MM.1S (cell line): Measurements from ENCODE around the gene PRKAR2B.

Experiments used
- EZH2 ChIP-seq: fragments of 300-600 bp; sonication (generic); optimal IDR thresholded peaks from 2 replicates; pipeline ENCODE3; 2017; ENCODE audit warnings: low read depth, mild to moderate bottlenecking, antibody characterized with exemption, low read length, mixed read lengths
- EZH2phosphoT487 ChIP-seq: fragments of 300-600 bp; sonication (generic); IDR thresholded peaks from 2 replicates; pipeline ENCODE4 v1.6.1; 2018; ENCODE audit warnings: antibody characterized with exemption, low read length
- TF ChIP-seq, protein P1 (sequence below): fragments of 300-600 bp; sonication (generic); IDR thresholded peaks from 2 replicates; pipeline ENCODE4 v1.5.1; 2016; ENCODE audit warnings: antibody characterized with exemption, low read length, mixed read lengths

DNA sequence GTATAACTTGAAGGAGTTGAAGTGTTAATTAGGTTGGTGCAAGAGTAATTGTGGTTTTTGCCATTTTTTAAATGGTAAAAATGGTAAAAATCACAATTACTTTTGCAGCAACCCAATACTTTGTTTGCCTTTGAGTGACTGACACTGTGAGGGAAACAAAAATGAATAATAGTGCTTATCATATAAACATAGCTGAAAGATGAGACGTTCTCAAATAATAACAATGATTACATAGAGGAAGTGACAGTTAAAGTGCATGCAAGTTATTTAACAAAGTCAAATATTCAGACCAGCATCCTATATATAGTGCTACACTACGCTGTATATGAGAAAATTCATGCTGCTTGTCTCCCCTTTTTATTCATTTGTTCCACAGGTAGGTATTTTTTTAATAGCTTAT is 119.6 kb downstream of the PRKAR2B start:
- TF ChIP-seq, protein P1, sequence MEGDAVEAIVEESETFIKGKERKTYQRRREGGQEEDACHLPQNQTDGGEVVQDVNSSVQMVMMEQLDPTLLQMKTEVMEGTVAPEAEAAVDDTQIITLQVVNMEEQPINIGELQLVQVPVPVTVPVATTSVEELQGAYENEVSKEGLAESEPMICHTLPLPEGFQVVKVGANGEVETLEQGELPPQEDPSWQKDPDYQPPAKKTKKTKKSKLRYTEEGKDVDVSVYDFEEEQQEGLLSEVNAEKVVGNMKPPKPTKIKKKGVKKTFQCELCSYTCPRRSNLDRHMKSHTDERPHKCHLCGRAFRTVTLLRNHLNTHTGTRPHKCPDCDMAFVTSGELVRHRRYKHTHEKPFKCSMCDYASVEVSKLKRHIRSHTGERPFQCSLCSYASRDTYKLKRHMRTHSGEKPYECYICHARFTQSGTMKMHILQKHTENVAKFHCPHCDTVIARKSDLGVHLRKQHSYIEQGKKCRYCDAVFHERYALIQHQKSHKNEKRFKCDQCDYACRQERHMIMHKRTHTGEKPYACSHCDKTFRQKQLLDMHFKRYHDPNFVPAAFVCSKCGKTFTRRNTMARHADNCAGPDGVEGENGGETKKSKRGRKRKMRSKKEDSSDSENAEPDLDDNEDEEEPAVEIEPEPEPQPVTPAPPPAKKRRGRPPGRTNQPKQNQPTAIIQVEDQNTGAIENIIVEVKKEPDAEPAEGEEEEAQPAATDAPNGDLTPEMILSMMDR: no peak
- no peak for TF ChIP-seq EZH2
- TF ChIP-seq EZH2phosphoT487: no peak
